HepG2 (cell line): ENCODE data around the gene ZNF691. TPM values are rescaled to one million over a fixed set of nuclear protein-coding genes. Genes with fewer than 3 reads are reported as not detected.

Source experiments
- ATAC-seq: fragments of 200-7000 bp; cut with Tn5 transposase; 3 replicates; pipeline ENCODE4 v1.9.1; 2020; ENCODE audit warnings: mild to moderate bottlenecking, moderate library complexity
- BruUV-seq: library from RNA; stranded (reverse); fragments of 400-500 nt; replicated peaks from 2 replicates; lab custom pipeline; 2021; lab: Mats Ljungman, UMichigan
- CTCF ChIA-PET: fragments of 300-600 bp; formaldehyde crosslinking; extraction: SDS; loops from one replicate; lab custom pipeline; 2021; ENCODE audit warnings: low total read pairs, inconsistent platforms, low intra/inter-chr PET ratio; lab: Yijun Ruan, JAX
- POLR2A ChIA-PET: fragments of 350-600 bp; sonication (Branson Sonifier 250); formaldehyde crosslinking; loops from one replicate; lab custom pipeline; 2020; ENCODE audit warnings: antibody characterized with exemption, inconsistent platforms; lab: Yijun Ruan, JAX
- DNase-seq: peaks from one replicate; pipeline ENCODE4 v3.0.0-alpha.2; 2015; ENCODE audit warnings: low spot score
- FAIRE-seq: peaks from 3 replicates; lab custom pipeline; 2011; peaks lifted over from hg19 to GRCh38; lab: Jason Lieb, UNC
- H2AFZ ChIP-seq: one replicate; pipeline ENCODE4 v1.6.1; 2011; ENCODE audit warnings: low read length, inconsistent platforms
- H3K27ac ChIP-seq: fragments of 300-600 bp; 3 replicates; pipeline ENCODE4 v1.8.0; 2011; ENCODE audit warnings: mixed run types, mild to moderate bottlenecking, mixed read lengths, low read length, inconsistent platforms; ENCODE audit not compliant: insufficient read depth; ENCODE audit errors: extremely low read length
- H3K27me3 ChIP-seq, 2 experiments: fragments of 200-600 bp in 1 of 2; 2 replicates in 1 of 2; 3 replicates in 1 of 2; pipeline versions ENCODE4 v1.6.0 to v1.8.0; 2011; ENCODE audit warnings: low read length in 2 of 2, mild to moderate bottlenecking in 2 of 2, moderate library complexity in 2 of 2, inconsistent platforms in 1 of 2; ENCODE audit not compliant: insufficient read depth in 2 of 2, control insufficient read depth in 1 of 2
- H3K36me3 ChIP-seq, 2 experiments: fragments of 200-600 bp in 1 of 2; replicated peaks in 1 of 2; 2 replicates in 1 of 2; 3 replicates in 1 of 2; pipeline versions ENCODE4 v1.5.1 to v1.8.0; 2011; ENCODE audit warnings: low read length in 2 of 2, inconsistent platforms in 1 of 2; ENCODE audit not compliant: insufficient read depth in 2 of 2, control insufficient read depth in 1 of 2
- H3K4me1 ChIP-seq: 2 replicates; pipeline ENCODE4 v1.5.1; 2012; ENCODE audit warnings: low read length, inconsistent platforms; ENCODE audit not compliant: insufficient read depth
- H3K4me2 ChIP-seq: 2 replicates; pipeline ENCODE4 v1.6.0; 2011; ENCODE audit warnings: low read depth, low read length, inconsistent platforms
- H3K4me3 ChIP-seq, 3 experiments: fragments of 200-600 bp in 1 of 3; sonication (generic), shearing (Covaris generic) in 1 of 3; replicated peaks in 1 of 3; 2 replicates each; pipeline ENCODE4 v1.5.1; 2011 to 2016; ENCODE audit warnings: low read length in 3 of 3, inconsistent platforms in 2 of 3, low read depth in 2 of 3, mild to moderate bottlenecking in 2 of 3, control low read depth in 1 of 3, mixed read lengths in 1 of 3; ENCODE audit not compliant: insufficient read depth in 1 of 3
- H3K79me2 ChIP-seq: one replicate; pipeline ENCODE4 v1.6.1; 2011; ENCODE audit warnings: low read length, inconsistent platforms; ENCODE audit not compliant: insufficient read depth
- H3K9ac ChIP-seq: 2 replicates; pipeline ENCODE4 v1.6.0; 2011; ENCODE audit warnings: mild to moderate bottlenecking, low read depth, low read length, inconsistent platforms; ENCODE audit not compliant: insufficient read depth
- H3K9me3 ChIP-seq: 2 replicates; pipeline ENCODE4 v1.5.1; 2012; ENCODE audit warnings: mild to moderate bottlenecking, low read length
- H4K20me1 ChIP-seq: 2 replicates; pipeline ENCODE4 v1.6.0; 2011; ENCODE audit warnings: inconsistent platforms, mild to moderate bottlenecking, low read length, moderate library complexity; ENCODE audit not compliant: insufficient read depth
- ADNP ChIP-seq: sonication (generic); formaldehyde crosslinking; IDR thresholded peaks from 2 replicates; pipeline ENCODE4 v1.4.0; 2020; ENCODE audit warnings: missing genetic modification reagents
- CCAR2 ChIP-seq: fragments of 200-400 bp; formaldehyde crosslinking; optimal IDR thresholded peaks from 2 replicates; pipeline ENCODE3; 2018; ENCODE audit warnings: low read depth, mild to moderate bottlenecking, low read length, moderate library complexity
- CREB1 ChIP-seq, 2 experiments: fragments of 450-650 bp in 1 of 2; IDR thresholded peaks; 2 replicates each; pipeline ENCODE4 v1.6.1; 2016 to 2017; ENCODE audit warnings: control low read depth in 1 of 2, mild to moderate bottlenecking in 1 of 2, missing compliant biosample characterization in 1 of 2, missing genetic modification characterization in 1 of 2
- GPN1 ChIP-seq: sonication (generic); formaldehyde crosslinking; IDR thresholded peaks from 2 replicates; pipeline ENCODE4 v1.5.1; 2020; ENCODE audit warnings: missing genetic modification reagents, borderline replicate concordance
- MYNN ChIP-seq: sonication (generic); formaldehyde crosslinking; IDR thresholded peaks from 2 replicates; pipeline ENCODE4 v1.4.0; 2020; ENCODE audit warnings: mild to moderate bottlenecking, low read depth, missing genetic modification reagents
- NFKBIZ ChIP-seq: IDR thresholded peaks from 2 replicates; pipeline ENCODE4 v1.6.1; 2018; ENCODE audit warnings: missing genetic modification reagents, missing compliant biosample characterization
- NR2F1 ChIP-seq, 2 experiments: fragments of 450-650 bp in 1 of 2; formaldehyde crosslinking in 1 of 2; IDR thresholded peaks; 2 replicates each; pipeline versions ENCODE4 v1.5.0 to v1.6.1; 2016 to 2020; ENCODE audit warnings: mild to moderate bottlenecking in 1 of 2, missing compliant biosample characterization in 1 of 2, missing genetic modification reagents in 1 of 2, moderate library complexity in 1 of 2
- PHF8 ChIP-seq: sonication (generic); formaldehyde crosslinking; IDR thresholded peaks from 2 replicates; pipeline ENCODE4 v1.5.0; 2020; ENCODE audit warnings: missing genetic modification reagents
- ZFP62 ChIP-seq: sonication (generic); formaldehyde crosslinking; IDR thresholded peaks from 2 replicates; pipeline ENCODE4 v1.4.0; 2020; ENCODE audit warnings: missing genetic modification reagents
- ZNF225 ChIP-seq: sonication (generic); formaldehyde crosslinking; IDR thresholded peaks from 2 replicates; pipeline ENCODE4 v1.4.0; 2020; ENCODE audit warnings: mild to moderate bottlenecking, missing genetic modification reagents
- ZNF234 ChIP-seq: sonication (generic); formaldehyde crosslinking; conservative IDR thresholded peaks from 2 replicates; pipeline ENCODE4 v1.5.1; 2020; ENCODE audit warnings: mild to moderate bottlenecking, missing genetic modification reagents
- ZNF3 ChIP-seq: IDR thresholded peaks from 2 replicates; pipeline ENCODE4 v1.7.0; 2017; ENCODE audit warnings: inconsistent platforms
- ZNF547 ChIP-seq: sonication (generic); formaldehyde crosslinking; IDR thresholded peaks from 2 replicates; pipeline ENCODE4 v1.5.1; 2020; ENCODE audit warnings: mild to moderate bottlenecking, missing genetic modification reagents
- ZNF644 ChIP-seq: IDR thresholded peaks from 2 replicates; pipeline ENCODE4 v1.6.1; 2016; ENCODE audit warnings: low read depth
- ZNF660 ChIP-seq: sonication (generic); formaldehyde crosslinking; IDR thresholded peaks from 2 replicates; pipeline ENCODE4 v1.5.1; 2020; ENCODE audit warnings: mild to moderate bottlenecking, low read depth, missing genetic modification reagents, borderline replicate concordance
- ZNF773 ChIP-seq: sonication (generic); formaldehyde crosslinking; IDR thresholded peaks from 2 replicates; pipeline ENCODE4 v1.4.0; 2020; ENCODE audit warnings: missing genetic modification reagents, borderline replicate concordance
- ZNF816 ChIP-seq: sonication (generic); formaldehyde crosslinking; IDR thresholded peaks from 2 replicates; pipeline ENCODE4 v1.8.0; 2022; ENCODE audit warnings: missing genetic modification reagents, mild to moderate bottlenecking, borderline replicate concordance
- WGBS: methylation state at CpG from one replicate; pipeline ENCODE4 v1.1.6; 2017; ENCODE audit warnings: low lambda C conversion rate; 5-methylcytosine and 5-hydroxymethylcytosine counted together
- in situ Hi-C: cut with HindIII; loops from 2 replicates; pipeline ENCODE4 v1.10.0; 2017; ENCODE audit warnings: low pct_unique_long_range_greater_than_20kb; ENCODE audit not compliant: extremely low pct_ligation_motif_present
- intact Hi-C: fragments of 100-400 bp; cut with micrococcal nuclease; formaldehyde crosslinking; loops from one replicate; pipeline ENCODE4 v1.10.0; 2022; ENCODE audit not compliant: unreplicated experiment
- polyA plus RNA-seq, 8 experiments: library from polyadenylated mRNA; depleted of rRNA in 3 of 8; stranded (reverse) in 7 of 8; unstranded in 1 of 8; fragments of >200 nt; fragmentation: Illumina TruSeq in 4 of 8; extraction: Trizol in 4 of 8; gene quantifications; 2 replicates each; pipeline versions ENCODE4 v1.2.1 to v1.2.3, GENCODE V29; 2011 to 2016; ENCODE audit warnings: low read depth in 4 of 8, missing spikeins in 1 of 8, mixed read lengths in 1 of 8; ENCODE audit not compliant: insufficient read depth in 1 of 8
- total RNA-seq, 5 experiments: library from RNA; depleted of rRNA; stranded (reverse); fragments of >200 nt; fragmentation: Illumina TruSeq; extraction: Trizol; gene quantifications; 2 replicates each; pipeline ENCODE4 v1.2.3, GENCODE V29; 2016; ENCODE audit warnings: low read depth in 1 of 5
- TF ChIP-seq, protein P1 (sequence below): IDR thresholded peaks from 2 replicates; pipeline ENCODE4 v1.6.1; 2016; ENCODE audit warnings: missing biosample characterization, missing genetic modification reagents, low read depth
- TF ChIP-seq, protein P2 (sequence below): sonication (generic); formaldehyde crosslinking; IDR thresholded peaks from 2 replicates; pipeline ENCODE4 v1.8.0; 2022; ENCODE audit warnings: mild to moderate bottlenecking, missing genetic modification reagents
- TF ChIP-seq, protein P3 (sequence below): sonication (generic); formaldehyde crosslinking; IDR thresholded peaks from 2 replicates; pipeline ENCODE4 v1.8.1; 2022; ENCODE audit warnings: mild to moderate bottlenecking, missing genetic modification reagents
- TF ChIP-seq, protein P4 (sequence below): sonication (generic); formaldehyde crosslinking; IDR thresholded peaks from 2 replicates; pipeline ENCODE4 v1.4.0; 2020; ENCODE audit warnings: missing genetic modification reagents

ZNF691 gene
- total and polyA plus RNA-seq, 2 of the 13 experiments (the other 11 are each of a cell fraction or from before 2014, with no cell fraction given) = 7.6 to 7.8 TPM

DNA sequence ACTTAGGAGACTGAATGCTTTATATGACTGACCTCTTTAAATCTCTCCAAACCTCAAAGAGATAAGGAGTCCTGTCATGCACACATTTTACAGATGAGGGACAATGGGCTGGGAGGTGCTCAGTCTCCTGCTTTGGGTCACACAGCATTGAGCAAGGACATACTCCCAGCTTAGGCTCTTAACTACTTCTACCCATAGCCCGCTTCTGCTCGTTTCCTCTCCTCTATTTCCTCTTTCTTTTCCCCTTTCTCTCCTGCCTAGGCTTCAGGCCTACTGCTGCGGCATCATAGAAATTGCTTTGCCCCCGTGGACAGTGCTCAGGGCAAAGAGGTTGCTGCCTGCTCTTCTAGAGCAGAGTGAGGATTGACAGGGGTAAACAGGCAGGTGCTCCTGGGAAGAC is 12.4 kb upstream of the ZNF691 start (continued):
- TF ChIP-seq, protein P1, sequence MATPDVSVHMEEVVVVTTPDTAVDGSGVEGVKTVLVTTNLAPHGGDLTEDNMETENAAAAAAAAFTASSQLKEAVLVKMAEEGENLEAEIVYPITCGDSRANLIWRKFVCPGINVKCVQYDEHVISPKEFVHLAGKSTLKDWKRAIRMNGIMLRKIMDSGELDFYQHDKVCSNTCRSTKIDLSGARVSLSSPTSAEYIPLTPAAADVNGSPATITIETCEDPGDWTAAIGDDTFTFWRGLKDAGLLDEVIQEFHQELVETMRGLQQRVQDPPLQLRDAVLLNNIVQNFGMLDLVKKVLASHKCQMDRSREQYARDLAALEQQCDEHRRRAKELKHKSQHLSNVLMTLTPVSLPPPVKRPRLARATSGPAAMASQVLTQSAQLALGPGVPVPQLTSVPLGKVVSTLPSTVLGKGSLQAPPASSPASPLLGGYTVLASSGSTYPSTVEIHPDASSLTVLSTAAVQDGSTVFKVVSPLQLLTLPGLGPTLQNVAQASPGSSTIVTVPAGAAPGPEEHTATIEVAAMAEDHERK (CRISPR knock-in tag) = no peak
- TF ChIP-seq NR2F1 (CRISPR knock-in tag; IDR thresholded peaks at IDR 0.05) = no peak
- no peak for TF ChIP-seq ZNF225 (CRISPR knock-in tag)

DNA sequence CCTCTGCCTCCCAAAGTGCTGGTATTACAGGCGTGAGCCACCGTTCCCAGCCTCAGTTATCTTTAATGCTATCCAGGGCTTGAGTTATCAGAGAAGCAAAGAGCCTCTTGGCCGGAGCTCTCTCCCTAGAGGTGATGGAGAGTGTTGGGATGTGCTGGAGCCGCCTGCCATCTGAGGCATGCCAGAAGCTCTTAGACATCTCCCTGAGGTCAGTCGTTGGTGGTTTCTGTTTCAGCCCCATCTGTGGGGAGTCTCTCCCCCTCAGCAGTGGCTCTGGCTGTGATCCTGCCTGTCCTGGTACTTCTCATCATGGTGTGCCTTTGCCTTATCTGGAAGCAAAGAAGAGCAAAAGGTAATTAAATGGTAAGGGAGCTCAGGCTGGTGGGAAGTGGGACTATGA is 11.6 kb upstream of the ZNF691 start:
- in situ Hi-C loops = no loop called here
- Histone ChIP-seq H3K9me3 (no peaks in the 10 kb centered on the region), H3K4me2 (no peak overlapping the region)
- intact Hi-C loops = no loop called here
- TF ChIP-seq CREB1 (IDR thresholded peaks at IDR 0.05) (no peak), CREB1 (CRISPR knock-in tag; IDR thresholded peaks at IDR 0.05) (no peak), ZNF547 (no peak), ZNF816 (CRISPR knock-in tag) (no peak), ZNF234 (CRISPR knock-in tag) (no peak), NFKBIZ (CRISPR knock-in tag) (no peak), MYNN (CRISPR knock-in tag) (no peak), ZNF660 (CRISPR knock-in tag) (no peak), CCAR2 (no peak), GPN1 (no peak), ZNF773 (CRISPR knock-in tag) (no peak), ZFP62 (CRISPR knock-in tag) (no peak), ADNP (CRISPR knock-in tag) (no peak), ZNF644 (CRISPR knock-in tag) (no peak), PHF8 (CRISPR knock-in tag) (no peak), ZNF3 (no peak)
- TF ChIP-seq, protein P2, sequence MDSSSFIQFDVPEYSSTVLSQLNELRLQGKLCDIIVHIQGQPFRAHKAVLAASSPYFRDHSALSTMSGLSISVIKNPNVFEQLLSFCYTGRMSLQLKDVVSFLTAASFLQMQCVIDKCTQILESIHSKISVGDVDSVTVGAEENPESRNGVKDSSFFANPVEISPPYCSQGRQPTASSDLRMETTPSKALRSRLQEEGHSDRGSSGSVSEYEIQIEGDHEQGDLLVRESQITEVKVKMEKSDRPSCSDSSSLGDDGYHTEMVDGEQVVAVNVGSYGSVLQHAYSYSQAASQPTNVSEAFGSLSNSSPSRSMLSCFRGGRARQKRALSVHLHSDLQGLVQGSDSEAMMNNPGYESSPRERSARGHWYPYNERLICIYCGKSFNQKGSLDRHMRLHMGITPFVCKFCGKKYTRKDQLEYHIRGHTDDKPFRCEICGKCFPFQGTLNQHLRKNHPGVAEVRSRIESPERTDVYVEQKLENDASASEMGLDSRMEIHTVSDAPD (CRISPR knock-in tag) = no peak
- TF ChIP-seq, protein P3, sequence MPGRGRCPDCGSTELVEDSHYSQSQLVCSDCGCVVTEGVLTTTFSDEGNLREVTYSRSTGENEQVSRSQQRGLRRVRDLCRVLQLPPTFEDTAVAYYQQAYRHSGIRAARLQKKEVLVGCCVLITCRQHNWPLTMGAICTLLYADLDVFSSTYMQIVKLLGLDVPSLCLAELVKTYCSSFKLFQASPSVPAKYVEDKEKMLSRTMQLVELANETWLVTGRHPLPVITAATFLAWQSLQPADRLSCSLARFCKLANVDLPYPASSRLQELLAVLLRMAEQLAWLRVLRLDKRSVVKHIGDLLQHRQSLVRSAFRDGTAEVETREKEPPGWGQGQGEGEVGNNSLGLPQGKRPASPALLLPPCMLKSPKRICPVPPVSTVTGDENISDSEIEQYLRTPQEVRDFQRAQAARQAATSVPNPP (CRISPR knock-in tag) = no peak
- TF ChIP-seq, protein P4, sequence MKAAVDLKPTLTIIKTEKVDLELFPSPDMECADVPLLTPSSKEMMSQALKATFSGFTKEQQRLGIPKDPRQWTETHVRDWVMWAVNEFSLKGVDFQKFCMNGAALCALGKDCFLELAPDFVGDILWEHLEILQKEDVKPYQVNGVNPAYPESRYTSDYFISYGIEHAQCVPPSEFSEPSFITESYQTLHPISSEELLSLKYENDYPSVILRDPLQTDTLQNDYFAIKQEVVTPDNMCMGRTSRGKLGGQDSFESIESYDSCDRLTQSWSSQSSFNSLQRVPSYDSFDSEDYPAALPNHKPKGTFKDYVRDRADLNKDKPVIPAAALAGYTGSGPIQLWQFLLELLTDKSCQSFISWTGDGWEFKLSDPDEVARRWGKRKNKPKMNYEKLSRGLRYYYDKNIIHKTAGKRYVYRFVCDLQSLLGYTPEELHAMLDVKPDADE (CRISPR knock-in tag) = no peak
- TF ChIP-seq, all 625 proteins: peak for 0
- H3K4me1 ChIP-seq = no peaks in the 10 kb centered on the region
- H4K20me1 ChIP-seq = no peaks in the 10 kb centered on the region
- BruUV-seq = no TSS peak
- H2AFZ ChIP-seq = no peak overlapping the region
- no peaks in the 10 kb centered on the region for H3K27me3 ChIP-seq
- no peak overlapping the region for H3K9ac ChIP-seq
- DNase-seq (no peak), FAIRE-seq (no peak), ATAC-seq (no peak)
- H3K27ac ChIP-seq = no peak overlapping the region
- no peaks in the 10 kb centered on the region for H3K36me3 ChIP-seq
- H3K79me2 ChIP-seq = no peaks in the 10 kb centered on the region
- ChIA-PET POLR2A (no interaction called here), CTCF (no interaction called here)
- no peak overlapping the region for H3K4me3 ChIP-seq
- WGBS = 90% methylated on average over 5 of the region's 5 CpGs
